A549 (cell line): ENCODE data around the gene SLC27A6. TPM values are rescaled to one million over a fixed set of nuclear protein-coding genes. Genes with fewer than 3 reads are reported as not detected.
"Not testable (repeated sequence)": the region's sequence is repeated elsewhere in the genome, so short reads cannot be mapped to it uniquely, and the experiment has no call there.

ENCODE experiments used
- ATAC-seq, 2 experiments: fragments of 200-7000 bp in 1 of 2; fragments of >200 bp in 1 of 2; cut with Nextera tagmentation in 1 of 2; cut with Tn5 transposase in 1 of 2; 3 replicates each; pipeline versions ENCODE4 v1.8.0 to v1.9.1; 2018 to 2020; ENCODE audit warnings: mild to moderate bottlenecking in 1 of 2, moderate library complexity in 1 of 2
- CTCF ChIA-PET: fragments of 300-600 bp; sonication (Branson Sonifier 250); formaldehyde crosslinking; extraction: SDS; loops from one replicate; lab custom pipeline; 2021; ENCODE audit warnings: antibody characterized with exemption, inconsistent platforms; lab: Yijun Ruan, JAX
- POLR2A ChIA-PET: fragments of 350-600 bp; formaldehyde crosslinking; extraction: SDS; loops from one replicate; lab custom pipeline; 2021; ENCODE audit warnings: antibody characterized with exemption, inconsistent platforms; lab: Yijun Ruan, JAX
- DNase-seq, 2 experiments: peaks; one replicate each; pipeline versions ENCODE4 v3.0.0 to v3.0.0-alpha.2; 2011 to 2016; ENCODE audit warnings: low read depth in 1 of 2, low spot score in 1 of 2
- FAIRE-seq: peaks from 2 replicates; lab custom pipeline; 2011; peaks lifted over from hg19 to GRCh38; lab: Jason Lieb, UNC
- H3K27ac ChIP-seq, 2 experiments: fragments of >200 bp; sonication (Bioruptor Twin); formaldehyde crosslinking; 3 replicates each; pipeline ENCODE4 v1.5.1; 2016 to 2017
- H3K4me1 ChIP-seq: fragments of >200 bp; sonication (Bioruptor Twin); formaldehyde crosslinking; 3 replicates; pipeline ENCODE4 v1.6.1; 2016
- H3K4me2 ChIP-seq: fragments of >200 bp; sonication (Bioruptor Twin); formaldehyde crosslinking; 3 replicates; pipeline ENCODE4 v1.6.1; 2016
- H3K4me3 ChIP-seq: fragments of >200 bp; sonication (Bioruptor Twin); formaldehyde crosslinking; 3 replicates; pipeline ENCODE4 v1.5.1; 2016
- H3K9me3 ChIP-seq: fragments of >200 bp; sonication (Bioruptor Twin); formaldehyde crosslinking; 3 replicates; pipeline ENCODE4 v1.6.1; 2016
- BHLHE40 ChIP-seq: IDR thresholded peaks from 2 replicates; pipeline ENCODE4 v1.6.1; 2012; ENCODE audit warnings: low read depth, low read length, inconsistent platforms
- CBX8 ChIP-seq: fragments of 200-600 bp; sonication (generic); IDR thresholded peaks from 2 replicates; pipeline ENCODE4 v1.6.1; 2016
- EHF ChIP-seq: fragments of 250-450 bp; sonication (Bioruptor Pico); IDR thresholded peaks from 2 replicates; pipeline ENCODE4 v1.5.0; 2020; ENCODE audit warnings: mild to moderate bottlenecking
- EHMT2 ChIP-seq: fragments of 200-600 bp; sonication (generic); IDR thresholded peaks from 2 replicates; pipeline ENCODE4 v1.6.1; 2016; ENCODE audit warnings: antibody characterized with exemption, low read depth, mild to moderate bottlenecking, moderate library complexity
- ELK1 ChIP-seq: fragments of 150-350 bp; IDR thresholded peaks from 2 replicates; pipeline ENCODE4 v1.6.1; 2014; ENCODE audit warnings: low read depth, mild to moderate bottlenecking, low read length
- EP300 ChIP-seq, 2 experiments: fragments of >200 bp; sonication (Bioruptor Twin); formaldehyde crosslinking; IDR thresholded peaks; 2 replicates in 1 of 2; 3 replicates in 1 of 2; pipeline ENCODE4 v1.6.1; 2016 to 2017
- FOSB ChIP-seq: fragments of 250-450 bp; sonication (Bioruptor Pico); IDR thresholded peaks from 2 replicates; pipeline ENCODE4 v1.5.0; 2020; ENCODE audit warnings: mild to moderate bottlenecking, moderate library complexity
- FOXS1 ChIP-seq: fragments of 250-450 bp; sonication (Bioruptor Pico); IDR thresholded peaks from 2 replicates; pipeline ENCODE4 v1.5.0; 2020; ENCODE audit warnings: mild to moderate bottlenecking, moderate library complexity
- HEYL ChIP-seq: fragments of 250-450 bp; sonication (Bioruptor Pico); IDR thresholded peaks from 2 replicates; pipeline ENCODE4 v1.8.0; 2021; ENCODE audit warnings: mild to moderate bottlenecking, moderate library complexity
- HOXA7 ChIP-seq: fragments of 250-450 bp; sonication (Bioruptor Pico); IDR thresholded peaks from 2 replicates; pipeline ENCODE4 v1.5.0; 2020; ENCODE audit warnings: mild to moderate bottlenecking, moderate library complexity
- HOXB13 ChIP-seq: fragments of 250-450 bp; sonication (Bioruptor Pico); IDR thresholded peaks from 2 replicates; pipeline ENCODE4 v1.5.0; 2020; ENCODE audit warnings: low read depth, mild to moderate bottlenecking, moderate library complexity
- HOXB5 ChIP-seq: fragments of 250-450 bp; sonication (Bioruptor Pico); IDR thresholded peaks from 2 replicates; pipeline ENCODE4 v1.5.0; 2020; ENCODE audit warnings: mild to moderate bottlenecking, moderate library complexity
- JUN ChIP-seq, 2 experiments: fragments of >200 bp; sonication (Bioruptor Twin); formaldehyde crosslinking; IDR thresholded peaks; 2 replicates in 1 of 2; 3 replicates in 1 of 2; pipeline ENCODE4 v1.6.1; 2016 to 2017
- JUNB ChIP-seq: fragments of >200 bp; sonication (Bioruptor Twin); formaldehyde crosslinking; IDR thresholded peaks from 2 replicates; pipeline ENCODE4 v1.6.1; 2016
- MAZ ChIP-seq: fragments of 150-350 bp; IDR thresholded peaks from 2 replicates; pipeline ENCODE4 v1.6.1; 2014; ENCODE audit warnings: antibody characterized with exemption, low read depth, low read length, borderline replicate concordance
- MYC ChIP-seq: IDR thresholded peaks from 2 replicates; pipeline ENCODE4 v1.6.1; 2012; ENCODE audit warnings: mild to moderate bottlenecking, inconsistent platforms, low read length, improper control_type of control experiment, borderline replicate concordance
- NFE2L2 ChIP-seq: fragments of 150-350 bp; conservative IDR thresholded peaks from 2 replicates; pipeline ENCODE4 v1.6.1; 2014; ENCODE audit warnings: low read length
- NPAS2 ChIP-seq: fragments of 250-450 bp; sonication (Bioruptor Pico); IDR thresholded peaks from 2 replicates; pipeline ENCODE4 v1.8.0; 2022; ENCODE audit warnings: mild to moderate bottlenecking, moderate library complexity, borderline replicate concordance
- POLR2A ChIP-seq: IDR thresholded peaks from 2 replicates; pipeline ENCODE4 v1.6.1; 2012; ENCODE audit warnings: mild to moderate bottlenecking, low read length
- POLR2AphosphoS2 ChIP-seq: conservative IDR thresholded peaks from 2 replicates; pipeline ENCODE4 v1.6.1; 2012; ENCODE audit warnings: low read length, improper control_type of control experiment, inconsistent platforms
- RCOR1 ChIP-seq: fragments of 150-350 bp; IDR thresholded peaks from 2 replicates; pipeline ENCODE4 v1.6.1; 2014; ENCODE audit warnings: antibody characterized with exemption, low read length, low read depth
- RNF2 ChIP-seq: fragments of 200-600 bp; sonication (generic); IDR thresholded peaks from 2 replicates; pipeline ENCODE4 v1.6.1; 2016; ENCODE audit warnings: low read depth, mild to moderate bottlenecking, antibody characterized with exemption, moderate library complexity, borderline replicate concordance
- TFCP2L1 ChIP-seq: fragments of 250-450 bp; sonication (Bioruptor Pico); IDR thresholded peaks from 2 replicates; pipeline ENCODE4 v1.5.0; 2021; ENCODE audit warnings: mild to moderate bottlenecking
- USF2 ChIP-seq: fragments of 450-650 bp; IDR thresholded peaks from 2 replicates; pipeline ENCODE4 v1.6.1; 2014; ENCODE audit warnings: antibody characterized with exemption
- WGBS: methylation state at CpG from one replicate; pipeline ENCODE4 v1.1.6; 2017; ENCODE audit errors: missing lambda C conversion rate; 5-methylcytosine and 5-hydroxymethylcytosine counted together
- polyA plus RNA-seq, 4 experiments: library from polyadenylated mRNA; depleted of rRNA in 3 of 4; stranded (reverse); fragments of >200 nt; fragmentation: RNase III in 1 of 4; extraction: RNeasy Plus Mini Kit Qiagen cat#74134 plus additional on column Dnase treatment in 1 of 4; gene quantifications; 2 replicates in 3 of 4; 3 replicates in 1 of 4; pipeline ENCODE4 v1.2.3, GENCODE V29; 2011 to 2017

The SLC27A6 gene
- polyA plus RNA-seq, 2 of the 4 experiments (the other 2 are of a cell fraction), result 0.05 TPM; not detected in 1

- TF ChIP-seq USF2 (no peak), TFCP2L1 (no peak), EP300 (IDR thresholded peaks at IDR 0.05) (no peak), HOXB5 (no peak), POLR2AphosphoS2 (no peak), ELK1 (no peak), CBX8 (no peak), MYC (no peak), BHLHE40 (no peak), NFE2L2 (no peak), FOSB (CRISPR knock-in tag) (no peak), MAZ (no peak), HOXA7 (CRISPR knock-in tag) (no peak)
- WGBS, result 4% methylated on average over 3 of the region's 3 CpGs
- CTCF ChIA-PET, result no interaction called here
- Histone ChIP-seq H3K9me3 (no peaks in the 10 kb centered on the region), H3K4me2 (no peak overlapping the region), H3K4me1 (no peaks in the 10 kb centered on the region), H3K4me3 (no peak overlapping the region), H3K27ac (no peak overlapping the region)
- POLR2A ChIA-PET, result no interaction called here
- FAIRE-seq (no peak), ATAC-seq (no peak), DNase-seq (no peak)
Measured at GRCh38 chr5:128949847-128950546, 15.3 kb upstream of the SLC27A6 start.

GRCh38 chr5:128951301-128951700, 14.0 kb upstream of the SLC27A6 start:
- WGBS, result 34% methylated on average over 6 of the region's 6 CpGs
- CTCF ChIA-PET, ATAC-seq, H3K4me1 ChIP-seq, H3K4me3 ChIP-seq, FAIRE-seq, H3K27ac ChIP-seq, H3K4me2 ChIP-seq, DNase-seq, POLR2A ChIA-PET, H3K9me3 ChIP-seq: not testable (repeated sequence)

GRCh38 chr5:128956164-128956563, 9.1 kb upstream of the SLC27A6 start:
- ChIA-PET CTCF (no interaction called here), POLR2A (no interaction called here)
- no peak for ATAC-seq
- no peak for DNase-seq
- H3K27ac ChIP-seq, result no peak overlapping the region
- WGBS, result 3% methylated on average over 2 of the region's 2 CpGs
- no peak for FAIRE-seq
- H3K9me3 ChIP-seq, result no peaks in the 10 kb centered on the region
- H3K4me2 ChIP-seq, result no peak overlapping the region
- no peak for TF ChIP-seq HEYL (CRISPR knock-in tag)
- H3K4me3 ChIP-seq, result no peak overlapping the region
- H3K4me1 ChIP-seq, result no peaks in the 10 kb centered on the region

GRCh38 chr5:128962211-128962610, 3.1 kb upstream of the SLC27A6 start:
- H3K4me2 ChIP-seq, result no peak overlapping the region
- no peak overlapping the region for H3K4me3 ChIP-seq
- no peak overlapping the region for H3K27ac ChIP-seq
- 36% methylated on average over 6 of the region's 6 CpGs for WGBS
- TF ChIP-seq FOXS1 (CRISPR knock-in tag), result no peak
- no peak for TF ChIP-seq EHF
- no peak for TF ChIP-seq JUNB
- TF ChIP-seq EHMT2, result no peak
- TF ChIP-seq POLR2A, result no peak
- no peak for TF ChIP-seq RNF2
- TF ChIP-seq CBX8, result no peak
- TF ChIP-seq HOXB13 (CRISPR knock-in tag), result no peak
- no peak for TF ChIP-seq HOXB5
- TF ChIP-seq RCOR1, result no peak
- TF ChIP-seq NPAS2 (CRISPR knock-in tag), result no peak
- no peak for TF ChIP-seq JUN (IDR thresholded peaks at IDR 0.05)
- ChIA-PET POLR2A (no interaction called here), CTCF (no interaction called here)
- no peaks in the 10 kb centered on the region for H3K4me1 ChIP-seq
- FAIRE-seq, result no peak
- no peaks in the 10 kb centered on the region for H3K9me3 ChIP-seq
- ATAC-seq, result no peak
- DNase-seq, result no peak
